ENCODE results near the gene RSRC1.
"Not testable (repeated sequence)": the region's sequence is repeated elsewhere in the genome, so short reads cannot be mapped to it uniquely, and the experiment has no call there.

Gene RSRC1

GRCh38 chr3:158540066-158540465, 430.2 kb downstream of the RSRC1 start:
- no peak for DNase-seq

GRCh38 chr3:158548691-158549090, 438.8 kb downstream of the RSRC1 start:
- no peak for DNase-seq

- DNase-seq = not testable (repeated sequence)
Measured at GRCh38 chr3:158549938-158550337, 440.0 kb downstream of the RSRC1 start.

DNA sequence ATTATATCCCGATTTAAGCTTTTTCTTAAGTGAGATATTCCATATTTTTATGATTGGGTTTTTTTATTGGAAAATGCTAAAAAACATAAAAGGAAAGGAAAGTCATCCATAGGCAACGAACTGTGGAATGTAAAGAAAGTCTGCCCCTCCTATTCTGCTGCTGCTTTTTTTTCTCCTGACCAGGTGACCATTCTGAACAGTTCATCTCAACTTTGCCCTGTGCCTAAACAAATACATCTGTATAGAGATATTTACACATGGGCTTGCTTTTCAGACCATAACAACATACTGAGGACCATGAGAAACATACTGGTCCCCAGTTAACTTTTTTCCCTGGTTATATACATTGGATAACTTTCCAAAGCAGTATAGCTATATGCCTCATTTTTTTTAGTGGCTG, 442.2 kb downstream of the RSRC1 start:
- DNase-seq = no peak

DNA sequence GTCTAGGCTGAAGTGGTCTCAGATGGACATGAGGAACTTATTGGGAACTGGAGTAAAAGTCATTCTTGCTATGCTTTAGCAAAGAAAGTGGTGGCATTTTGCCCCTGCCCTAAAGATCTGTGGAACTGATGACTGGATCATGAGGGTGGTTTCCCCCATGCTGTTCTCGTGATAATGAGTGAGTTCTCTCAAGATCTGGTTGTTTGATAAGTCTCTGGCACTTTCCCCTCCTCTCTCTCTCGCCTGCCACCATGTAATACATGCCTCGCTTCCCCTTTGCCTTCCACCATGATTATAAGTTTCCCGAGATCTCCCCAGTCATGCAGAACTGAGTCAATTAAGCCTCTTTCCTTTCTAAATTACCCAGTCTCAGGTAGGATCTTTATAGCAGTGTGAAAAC, 449.6 kb downstream of the RSRC1 start:
- DNase-seq = no peak

GRCh38 chr3:158560979-158561378, 451.1 kb downstream of the RSRC1 start:
- no peak for DNase-seq

DNA sequence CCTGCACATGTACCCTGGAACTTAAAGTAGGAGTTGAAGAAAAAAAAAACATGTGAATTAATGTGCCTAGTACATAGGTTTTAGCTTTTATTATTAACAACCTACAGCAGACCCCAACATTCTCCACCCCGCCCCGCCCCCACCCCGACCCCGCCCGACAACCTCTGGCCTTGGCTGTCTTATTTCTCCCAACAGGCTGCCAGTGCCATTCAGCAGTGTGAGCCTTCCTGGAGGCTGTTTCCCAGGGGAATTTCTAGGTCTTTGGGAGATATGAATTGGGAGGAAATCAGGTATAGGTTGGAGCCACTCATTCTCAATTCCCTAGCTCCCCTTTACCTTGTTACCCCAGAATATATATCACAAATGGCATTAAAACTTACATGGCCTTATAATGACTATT, 452.8 kb downstream of the RSRC1 start:
- no peak for DNase-seq

- no peak for DNase-seq
Measured at GRCh38 chr3:158563076-158563475, 453.2 kb downstream of the RSRC1 start.

DNA sequence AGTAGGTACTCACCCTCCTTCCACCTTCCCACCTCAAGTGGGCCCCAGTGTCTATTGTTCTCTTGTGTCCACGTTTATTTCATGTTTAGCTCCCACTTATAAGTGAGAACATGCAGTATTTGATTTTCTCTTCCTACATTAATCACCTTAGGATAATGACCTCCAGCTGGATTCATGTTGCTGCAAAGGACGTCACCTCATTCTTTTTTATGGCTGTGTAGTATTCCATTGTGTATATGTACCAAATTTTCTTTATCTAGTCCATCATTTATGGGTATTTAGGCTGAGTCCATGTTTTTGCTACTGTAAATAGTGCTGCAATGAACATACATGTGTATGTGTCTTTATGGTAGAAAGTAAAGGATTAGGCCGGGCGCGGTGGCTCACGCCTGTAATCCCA, 455.2 kb downstream of the RSRC1 start:
- no peak for DNase-seq

GRCh38 chr3:158568784-158569183, 458.9 kb downstream of the RSRC1 start:
- no peak for DNase-seq

DNA sequence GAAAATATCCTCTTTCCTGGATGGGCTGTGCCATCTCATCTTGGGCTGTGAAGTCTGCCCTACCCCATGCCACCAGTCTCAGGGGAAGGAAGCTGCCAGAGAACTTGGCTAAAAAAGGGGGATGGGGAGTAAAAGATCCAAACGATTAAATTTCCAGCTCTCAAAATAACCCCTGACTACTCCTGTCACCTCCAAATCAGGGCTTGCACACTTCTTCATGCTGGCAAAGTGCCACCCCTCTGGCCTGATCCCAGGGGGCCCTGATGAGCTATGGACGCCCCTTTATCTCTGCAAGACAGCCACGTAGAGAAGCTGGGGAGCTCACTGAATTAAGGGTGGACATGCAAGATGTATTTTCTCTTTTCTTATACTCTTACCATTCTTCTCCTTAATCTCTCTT, 459.9 kb downstream of the RSRC1 start:
- DNase-seq = no peak

- peak; percentile 85 for DNase-seq
Measured at GRCh38 chr3:158570999-158571702, 461.3 kb downstream of the RSRC1 start, which contains the start of gene MLF1. Gene MLF1 (plus strand): TSS chr3:158571194. CDS start chr3:158571301, 107 bp downstream.

DNA sequence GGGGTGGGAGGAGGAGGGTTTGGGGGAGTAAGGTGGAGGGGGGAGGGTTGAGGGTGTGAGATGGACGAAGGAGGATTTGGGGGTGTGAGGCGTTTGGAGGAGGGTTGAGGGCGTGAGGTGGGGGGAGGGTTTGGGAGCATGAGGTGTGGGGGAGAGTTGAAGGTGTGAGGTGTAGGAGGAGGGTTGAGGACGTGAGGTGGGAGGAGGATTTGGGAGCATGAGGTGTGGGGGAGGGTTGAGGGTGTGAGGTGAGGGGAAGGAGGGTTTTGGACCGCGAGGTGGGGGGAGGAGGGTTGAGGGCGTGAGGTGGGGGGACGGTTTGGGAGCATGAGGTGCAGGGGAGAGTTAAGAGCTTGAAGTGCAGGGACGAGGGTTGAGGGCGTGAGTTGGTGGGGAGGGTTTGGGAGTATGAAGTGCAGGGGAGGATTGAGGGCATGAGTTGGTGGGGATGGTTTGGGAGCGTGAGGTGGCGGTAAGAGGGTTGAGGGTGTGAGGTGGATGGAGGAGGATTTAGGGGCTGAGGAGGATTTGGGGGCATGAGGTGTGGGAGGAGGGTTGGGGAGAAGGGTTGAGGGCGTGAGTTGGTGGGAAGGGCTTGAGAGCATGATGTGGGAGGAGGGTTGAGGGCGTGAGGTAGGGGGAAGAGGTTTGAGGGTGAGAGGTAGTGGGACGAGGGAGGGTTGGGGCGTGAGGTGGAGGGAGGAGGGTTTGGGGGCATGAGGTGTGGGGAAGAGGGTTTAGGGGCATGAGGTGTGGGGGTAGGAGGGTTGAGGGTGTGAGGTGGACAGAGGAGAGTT, 462.3 kb downstream of the RSRC1 start:
- no peak for DNase-seq

DNA sequence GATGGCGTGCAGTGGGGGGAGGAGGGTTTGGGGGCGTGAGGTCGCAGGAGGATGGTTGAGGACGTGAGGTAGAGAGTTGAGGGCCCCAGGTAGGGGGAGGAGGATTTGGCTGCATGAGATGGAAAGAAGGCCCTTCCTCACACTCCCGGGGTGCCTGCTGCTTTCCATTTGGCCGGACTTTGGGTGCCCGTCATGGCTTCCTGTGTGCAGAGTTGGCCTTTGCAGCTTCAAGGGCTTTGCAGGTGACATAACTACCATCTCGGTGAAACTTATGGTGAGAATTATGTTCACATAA, 462.8 kb downstream of the RSRC1 start:
- no peak for DNase-seq

DNA sequence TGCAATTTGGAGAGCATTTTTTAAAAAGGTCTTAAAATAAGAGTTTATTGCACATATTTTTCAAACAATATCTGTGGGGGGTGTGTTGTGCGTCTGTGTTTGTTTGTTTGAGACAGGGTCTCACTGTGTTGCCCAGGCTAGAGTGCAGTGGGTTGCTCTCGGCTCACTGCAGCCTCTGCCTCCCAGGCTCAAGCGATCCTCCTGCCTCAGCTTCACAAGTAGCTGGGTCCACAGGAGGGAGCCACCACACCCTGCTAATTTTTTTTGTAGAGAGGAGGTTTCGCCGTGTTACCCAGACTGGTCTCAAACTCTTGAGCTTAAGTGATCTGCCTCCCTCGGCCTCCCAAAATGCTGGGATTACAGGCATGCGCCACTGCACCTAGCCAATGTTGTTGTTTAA, 463.8 kb downstream of the RSRC1 start:
- DNase-seq = no peak

DNA sequence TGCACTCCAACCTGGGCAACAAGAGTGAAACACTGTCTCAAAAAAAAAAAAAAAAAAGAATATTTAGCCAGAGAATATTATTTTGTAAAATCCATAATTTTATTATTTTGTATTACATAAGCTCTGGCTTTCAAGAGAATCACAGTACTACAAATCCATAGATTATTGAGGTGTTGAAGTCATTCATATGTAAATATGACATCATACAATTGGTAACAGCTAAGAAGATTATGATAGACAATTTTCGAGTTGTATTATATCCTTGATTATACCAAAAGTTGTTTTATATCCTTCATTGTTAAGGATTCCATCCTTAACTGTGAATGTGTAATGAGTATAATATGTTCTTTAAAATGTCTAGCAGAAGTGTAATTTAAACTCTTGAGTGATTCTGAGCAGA, 464.8 kb downstream of the RSRC1 start:
- DNase-seq = no peak

DNA sequence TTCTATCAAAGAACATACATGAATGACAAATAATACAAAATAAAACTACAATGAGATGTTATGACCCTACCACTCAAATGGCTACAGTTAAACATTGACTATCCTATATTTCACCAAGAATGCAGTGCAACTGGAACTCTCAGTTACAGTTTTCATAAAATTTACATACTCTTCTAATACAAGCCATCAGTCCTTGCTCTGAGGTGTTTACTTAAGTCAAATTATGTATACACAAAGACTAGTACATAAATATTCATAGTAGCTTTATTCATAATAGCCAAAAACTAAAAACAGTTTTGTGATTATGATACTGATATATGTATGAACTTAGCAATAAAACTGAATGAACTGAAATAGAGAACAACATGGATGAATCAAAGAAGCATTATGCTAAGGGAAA, 480.3 kb downstream of the RSRC1 start:
- DNase-seq = no peak

Measured in NCI-H524 treated with DMSO at 0.1 percent for 48 hours (cell line).